HepG2 (cell line): Measurements from ENCODE around the gene PCSK6. TPM values are rescaled to one million over a fixed set of nuclear protein-coding genes. Genes with fewer than 3 reads are reported as not detected.

ENCODE experiments used
- ATAC-seq: fragments of 200-7000 bp; cut with Tn5 transposase; 3 replicates; pipeline ENCODE4 v1.9.1; 2020; ENCODE audit warnings: mild to moderate bottlenecking, moderate library complexity
- BruUV-seq: library from RNA; stranded (reverse); fragments of 400-500 nt; replicated peaks from 2 replicates; lab custom pipeline; 2021; lab: Mats Ljungman, UMichigan
- CTCF ChIA-PET: fragments of 300-600 bp; formaldehyde crosslinking; extraction: SDS; loops from one replicate; lab custom pipeline; 2021; ENCODE audit warnings: low total read pairs, inconsistent platforms, low intra/inter-chr PET ratio; lab: Yijun Ruan, JAX
- POLR2A ChIA-PET: fragments of 350-600 bp; sonication (Branson Sonifier 250); formaldehyde crosslinking; loops from one replicate; lab custom pipeline; 2020; ENCODE audit warnings: antibody characterized with exemption, inconsistent platforms; lab: Yijun Ruan, JAX
- DNase-seq: peaks from one replicate; pipeline ENCODE4 v3.0.0-alpha.2; 2015; ENCODE audit warnings: low spot score
- FAIRE-seq: peaks from 3 replicates; lab custom pipeline; 2011; peaks lifted over from hg19 to GRCh38; lab: Jason Lieb, UNC
- H2AFZ ChIP-seq: one replicate; pipeline ENCODE4 v1.6.1; 2011; ENCODE audit warnings: low read length, inconsistent platforms
- H3K27ac ChIP-seq: fragments of 300-600 bp; 3 replicates; pipeline ENCODE4 v1.8.0; 2011; ENCODE audit warnings: mixed run types, mild to moderate bottlenecking, mixed read lengths, low read length, inconsistent platforms; ENCODE audit not compliant: insufficient read depth; ENCODE audit errors: extremely low read length
- H3K27me3 ChIP-seq, 2 experiments: fragments of 200-600 bp in 1 of 2; 2 replicates in 1 of 2; 3 replicates in 1 of 2; pipeline versions ENCODE4 v1.6.0 to v1.8.0; 2011; ENCODE audit warnings: low read length in 2 of 2, mild to moderate bottlenecking in 2 of 2, moderate library complexity in 2 of 2, inconsistent platforms in 1 of 2; ENCODE audit not compliant: insufficient read depth in 2 of 2, control insufficient read depth in 1 of 2
- H3K36me3 ChIP-seq, 2 experiments: fragments of 200-600 bp in 1 of 2; replicated peaks in 1 of 2; 2 replicates in 1 of 2; 3 replicates in 1 of 2; pipeline versions ENCODE4 v1.5.1 to v1.8.0; 2011; ENCODE audit warnings: low read length in 2 of 2, inconsistent platforms in 1 of 2; ENCODE audit not compliant: insufficient read depth in 2 of 2, control insufficient read depth in 1 of 2
- H3K4me1 ChIP-seq: 2 replicates; pipeline ENCODE4 v1.5.1; 2012; ENCODE audit warnings: low read length, inconsistent platforms; ENCODE audit not compliant: insufficient read depth
- H3K4me2 ChIP-seq: 2 replicates; pipeline ENCODE4 v1.6.0; 2011; ENCODE audit warnings: low read depth, low read length, inconsistent platforms
- H3K4me3 ChIP-seq, 3 experiments: fragments of 200-600 bp in 1 of 3; sonication (generic), shearing (Covaris generic) in 1 of 3; replicated peaks in 1 of 3; 2 replicates each; pipeline ENCODE4 v1.5.1; 2011 to 2016; ENCODE audit warnings: low read length in 3 of 3, inconsistent platforms in 2 of 3, low read depth in 2 of 3, mild to moderate bottlenecking in 2 of 3, control low read depth in 1 of 3, mixed read lengths in 1 of 3; ENCODE audit not compliant: insufficient read depth in 1 of 3
- H3K79me2 ChIP-seq: one replicate; pipeline ENCODE4 v1.6.1; 2011; ENCODE audit warnings: low read length, inconsistent platforms; ENCODE audit not compliant: insufficient read depth
- H3K9ac ChIP-seq: 2 replicates; pipeline ENCODE4 v1.6.0; 2011; ENCODE audit warnings: mild to moderate bottlenecking, low read depth, low read length, inconsistent platforms; ENCODE audit not compliant: insufficient read depth
- H3K9me3 ChIP-seq: 2 replicates; pipeline ENCODE4 v1.5.1; 2012; ENCODE audit warnings: mild to moderate bottlenecking, low read length
- H4K20me1 ChIP-seq: 2 replicates; pipeline ENCODE4 v1.6.0; 2011; ENCODE audit warnings: inconsistent platforms, mild to moderate bottlenecking, low read length, moderate library complexity; ENCODE audit not compliant: insufficient read depth
- CBX1 ChIP-seq: IDR thresholded peaks from one replicate; pipeline ENCODE4 v1.6.1; 2016; ENCODE audit warnings: antibody characterized with exemption, low read depth
- DNMT3B ChIP-seq: conservative IDR thresholded peaks from 2 replicates; pipeline ENCODE4 v1.6.1; 2016; ENCODE audit warnings: missing biosample characterization, control low read depth
- FIP1L1 ChIP-seq: fragments of 200-400 bp; formaldehyde crosslinking; IDR thresholded peaks from 2 replicates; pipeline ENCODE4 v1.6.1; 2018; ENCODE audit warnings: low read depth, mild to moderate bottlenecking, low read length, moderate library complexity, borderline replicate concordance; ENCODE audit not compliant: insufficient read depth
- GPN1 ChIP-seq: sonication (generic); formaldehyde crosslinking; IDR thresholded peaks from 2 replicates; pipeline ENCODE4 v1.5.1; 2020; ENCODE audit warnings: missing genetic modification reagents, borderline replicate concordance
- MTA1 ChIP-seq: sonication (generic); formaldehyde crosslinking; IDR thresholded peaks from 2 replicates; pipeline ENCODE4 v1.4.0; 2020; ENCODE audit warnings: missing genetic modification reagents, mild to moderate bottlenecking, borderline replicate concordance
- NFE2 ChIP-seq: sonication (generic); formaldehyde crosslinking; IDR thresholded peaks from 2 replicates; pipeline ENCODE4 v1.4.0; 2020; ENCODE audit warnings: missing genetic modification reagents
- NKX3-1 ChIP-seq: sonication (generic); formaldehyde crosslinking; IDR thresholded peaks from 2 replicates; pipeline ENCODE4 v1.5.0; 2020; ENCODE audit warnings: missing genetic modification reagents
- NR0B2 ChIP-seq: sonication (generic); formaldehyde crosslinking; IDR thresholded peaks from 2 replicates; pipeline ENCODE4 v1.4.0; 2020; ENCODE audit warnings: mild to moderate bottlenecking, missing genetic modification reagents
- PAXIP1 ChIP-seq: sonication (generic); formaldehyde crosslinking; conservative IDR thresholded peaks from 2 replicates; pipeline ENCODE4 v1.4.0; 2020; ENCODE audit warnings: mild to moderate bottlenecking, missing genetic modification reagents, moderate library complexity
- SOX5 ChIP-seq: IDR thresholded peaks from 2 replicates; pipeline ENCODE4 v1.6.1; 2016; ENCODE audit warnings: borderline replicate concordance
- ZNF83 ChIP-seq: sonication (generic); formaldehyde crosslinking; IDR thresholded peaks from 2 replicates; pipeline ENCODE4 v1.4.0; 2020; ENCODE audit warnings: missing genetic modification reagents, mild to moderate bottlenecking, borderline replicate concordance
- WGBS: methylation state at CpG from one replicate; pipeline ENCODE4 v1.1.6; 2017; ENCODE audit warnings: low lambda C conversion rate; 5-methylcytosine and 5-hydroxymethylcytosine counted together
- in situ Hi-C: cut with HindIII; loops from 2 replicates; pipeline ENCODE4 v1.10.0; 2017; ENCODE audit warnings: low pct_unique_long_range_greater_than_20kb; ENCODE audit not compliant: extremely low pct_ligation_motif_present
- intact Hi-C: fragments of 100-400 bp; cut with micrococcal nuclease; formaldehyde crosslinking; loops from one replicate; pipeline ENCODE4 v1.10.0; 2022; ENCODE audit not compliant: unreplicated experiment
- polyA plus RNA-seq, 8 experiments: library from polyadenylated mRNA; depleted of rRNA in 3 of 8; stranded (reverse) in 7 of 8; unstranded in 1 of 8; fragments of >200 nt; fragmentation: Illumina TruSeq in 4 of 8; extraction: Trizol in 4 of 8; gene quantifications; 2 replicates each; pipeline versions ENCODE4 v1.2.1 to v1.2.3, GENCODE V29; 2011 to 2016; ENCODE audit warnings: low read depth in 4 of 8, missing spikeins in 1 of 8, mixed read lengths in 1 of 8; ENCODE audit not compliant: insufficient read depth in 1 of 8
- total RNA-seq, 5 experiments: library from RNA; depleted of rRNA; stranded (reverse); fragments of >200 nt; fragmentation: Illumina TruSeq; extraction: Trizol; gene quantifications; 2 replicates each; pipeline ENCODE4 v1.2.3, GENCODE V29; 2016; ENCODE audit warnings: low read depth in 1 of 5
- TF ChIP-seq, protein P1 (sequence below): IDR thresholded peaks from 2 replicates; pipeline ENCODE4 v1.6.1; 2016; ENCODE audit warnings: missing genetic modification reagents, missing compliant biosample characterization
- TF ChIP-seq, protein P2 (sequence below): sonication (generic); formaldehyde crosslinking; IDR thresholded peaks from 2 replicates; pipeline ENCODE4 v1.4.0; 2020; ENCODE audit warnings: missing genetic modification reagents
- TF ChIP-seq, protein P3 (sequence below): sonication (generic); formaldehyde crosslinking; IDR thresholded peaks from 2 replicates; pipeline ENCODE4 v1.8.1; 2022; ENCODE audit warnings: mild to moderate bottlenecking, missing genetic modification reagents
- TF ChIP-seq, protein P4 (sequence below): IDR thresholded peaks from 2 replicates; pipeline ENCODE4 v1.6.1; 2016; ENCODE audit warnings: missing compliant biosample characterization, missing genetic modification reagents, borderline replicate concordance

PCSK6 gene
- total and polyA plus RNA-seq, 2 of the 13 experiments (the other 11 are each of a cell fraction or from before 2014, with no cell fraction given) = 56.5 to 155 TPM

DNA sequence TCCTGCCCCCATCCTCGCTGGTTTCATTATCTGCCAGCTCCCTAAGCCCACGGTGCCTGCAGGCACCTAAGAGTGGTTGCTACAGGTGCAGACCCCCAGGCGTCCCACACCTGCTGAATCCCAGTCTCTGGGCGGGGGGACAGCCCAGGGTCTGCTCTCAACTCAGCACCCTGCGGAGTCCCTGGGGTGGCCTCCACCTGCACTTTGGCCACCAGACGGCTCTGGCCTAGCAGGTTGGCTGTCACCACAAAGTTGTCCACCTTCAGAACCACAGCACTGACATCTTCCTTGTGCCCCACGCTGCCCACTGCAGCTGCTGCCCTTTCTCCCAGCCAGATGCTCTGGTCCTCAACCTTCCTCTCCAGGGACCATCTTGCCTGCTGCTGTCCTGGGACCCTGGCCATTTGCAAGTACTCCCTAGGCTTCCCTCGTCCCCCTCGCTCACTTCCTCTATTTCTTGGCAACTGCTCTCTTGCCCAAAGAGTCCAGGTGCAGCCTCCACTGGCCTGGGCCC, 159.6 kb downstream of the PCSK6 start:
- BruUV-seq = no TSS peak
- TF ChIP-seq DNMT3B (CRISPR knock-in tag) (no peak), NR0B2 (no peak), CBX1 (no peak), MTA1 (CRISPR knock-in tag) (no peak), PAXIP1 (no peak), NFE2 (CRISPR knock-in tag) (no peak), SOX5 (no peak), GPN1 (CRISPR knock-in tag) (no peak), ZNF83 (no peak), NKX3-1 (CRISPR knock-in tag) (no peak), FIP1L1 (no peak)
- TF ChIP-seq, protein P1, sequence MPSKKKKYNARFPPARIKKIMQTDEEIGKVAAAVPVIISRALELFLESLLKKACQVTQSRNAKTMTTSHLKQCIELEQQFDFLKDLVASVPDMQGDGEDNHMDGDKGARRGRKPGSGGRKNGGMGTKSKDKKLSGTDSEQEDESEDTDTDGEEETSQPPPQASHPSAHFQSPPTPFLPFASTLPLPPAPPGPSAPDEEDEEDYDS (CRISPR knock-in tag) = no peak
- TF ChIP-seq, protein P2, sequence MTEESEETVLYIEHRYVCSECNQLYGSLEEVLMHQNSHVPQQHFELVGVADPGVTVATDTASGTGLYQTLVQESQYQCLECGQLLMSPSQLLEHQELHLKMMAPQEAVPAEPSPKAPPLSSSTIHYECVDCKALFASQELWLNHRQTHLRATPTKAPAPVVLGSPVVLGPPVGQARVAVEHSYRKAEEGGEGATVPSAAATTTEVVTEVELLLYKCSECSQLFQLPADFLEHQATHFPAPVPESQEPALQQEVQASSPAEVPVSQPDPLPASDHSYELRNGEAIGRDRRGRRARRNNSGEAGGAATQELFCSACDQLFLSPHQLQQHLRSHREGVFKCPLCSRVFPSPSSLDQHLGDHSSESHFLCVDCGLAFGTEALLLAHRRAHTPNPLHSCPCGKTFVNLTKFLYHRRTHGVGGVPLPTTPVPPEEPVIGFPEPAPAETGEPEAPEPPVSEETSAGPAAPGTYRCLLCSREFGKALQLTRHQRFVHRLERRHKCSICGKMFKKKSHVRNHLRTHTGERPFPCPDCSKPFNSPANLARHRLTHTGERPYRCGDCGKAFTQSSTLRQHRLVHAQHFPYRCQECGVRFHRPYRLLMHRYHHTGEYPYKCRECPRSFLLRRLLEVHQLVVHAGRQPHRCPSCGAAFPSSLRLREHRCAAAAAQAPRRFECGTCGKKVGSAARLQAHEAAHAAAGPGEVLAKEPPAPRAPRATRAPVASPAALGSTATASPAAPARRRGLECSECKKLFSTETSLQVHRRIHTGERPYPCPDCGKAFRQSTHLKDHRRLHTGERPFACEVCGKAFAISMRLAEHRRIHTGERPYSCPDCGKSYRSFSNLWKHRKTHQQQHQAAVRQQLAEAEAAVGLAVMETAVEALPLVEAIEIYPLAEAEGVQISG (CRISPR knock-in tag) = no peak
- TF ChIP-seq, protein P3, sequence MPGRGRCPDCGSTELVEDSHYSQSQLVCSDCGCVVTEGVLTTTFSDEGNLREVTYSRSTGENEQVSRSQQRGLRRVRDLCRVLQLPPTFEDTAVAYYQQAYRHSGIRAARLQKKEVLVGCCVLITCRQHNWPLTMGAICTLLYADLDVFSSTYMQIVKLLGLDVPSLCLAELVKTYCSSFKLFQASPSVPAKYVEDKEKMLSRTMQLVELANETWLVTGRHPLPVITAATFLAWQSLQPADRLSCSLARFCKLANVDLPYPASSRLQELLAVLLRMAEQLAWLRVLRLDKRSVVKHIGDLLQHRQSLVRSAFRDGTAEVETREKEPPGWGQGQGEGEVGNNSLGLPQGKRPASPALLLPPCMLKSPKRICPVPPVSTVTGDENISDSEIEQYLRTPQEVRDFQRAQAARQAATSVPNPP (CRISPR knock-in tag) = no peak
- TF ChIP-seq, protein P4, sequence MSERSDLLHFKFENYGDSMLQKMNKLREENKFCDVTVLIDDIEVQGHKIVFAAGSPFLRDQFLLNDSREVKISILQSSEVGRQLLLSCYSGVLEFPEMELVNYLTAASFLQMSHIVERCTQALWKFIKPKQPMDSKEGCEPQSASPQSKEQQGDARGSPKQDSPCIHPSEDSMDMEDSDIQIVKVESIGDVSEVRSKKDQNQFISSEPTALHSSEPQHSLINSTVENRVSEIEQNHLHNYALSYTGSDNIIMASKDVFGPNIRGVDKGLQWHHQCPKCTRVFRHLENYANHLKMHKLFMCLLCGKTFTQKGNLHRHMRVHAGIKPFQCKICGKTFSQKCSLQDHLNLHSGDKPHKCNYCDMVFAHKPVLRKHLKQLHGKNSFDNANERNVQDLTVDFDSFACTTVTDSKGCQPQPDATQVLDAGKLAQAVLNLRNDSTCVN (CRISPR knock-in tag) = no peak

More for the DNA sequence above, 159.6 kb downstream of the PCSK6 start:
- no peaks in the 10 kb centered on the region for H3K27me3 ChIP-seq
- no peak for DNase-seq
- no peaks in the 10 kb centered on the region for H4K20me1 ChIP-seq
- CTCF ChIA-PET = no interaction called here
- ATAC-seq = no peak
- H2AFZ ChIP-seq = no peak overlapping the region
- H3K27ac ChIP-seq = no peak overlapping the region
- peaks cover 18% of the 10 kb centered on the region for H3K4me1 ChIP-seq
- no peaks in the 10 kb centered on the region for H3K79me2 ChIP-seq
- H3K4me3 ChIP-seq = no peak overlapping the region
- intact Hi-C loops (no loop called here), in situ Hi-C loops (no loop called here)
- H3K4me2 ChIP-seq = no peak overlapping the region
- peaks cover 25 to 61% of the 10 kb centered on the region in 2 experiments for H3K36me3 ChIP-seq
- H3K9ac ChIP-seq = no peak overlapping the region
- no peaks in the 10 kb centered on the region for H3K9me3 ChIP-seq
- WGBS = 97% methylated on average over 8 of the region's 9 CpGs
- FAIRE-seq = no peak
- POLR2A ChIA-PET = no interaction called here
